ENCODE results near the gene KIF6. TPM values are rescaled to one million over a fixed set of nuclear protein-coding genes. Genes with fewer than 3 reads are reported as not detected.
"Not testable (repeated sequence)": the region's sequence is repeated elsewhere in the genome, so short reads cannot be mapped to it uniquely, and the experiment has no call there.

KIF6 gene
- polyA plus RNA-seq (ENCODE audit: insufficient read length in 12 of 12): 1 to 10 TPM in 10 of 12 donors, not detected in 2; 1.1 to 2.1 (median 1.6) TPM
- long read RNA-seq, donor 1: 0 reads
- long read RNA-seq, donor 2: 0 reads
- long read RNA-seq, donor 3: 0 reads
- long read RNA-seq, donor 4: 0 reads
- long read RNA-seq, donor 5: 0 reads
- long read RNA-seq, donor 6: 0 reads
- long read RNA-seq, donor 7: 0 reads
- long read RNA-seq, donor 8, partial matches to known transcripts: 0 of 1 reads
- long read RNA-seq, donor 8, other reads (novel, unspliced or antisense): 0 of 1 reads
- long read RNA-seq, donor 9: 0 reads
- long read RNA-seq, donor 10, partial matches to known transcripts: 0 of 1 reads
- long read RNA-seq, donor 10, other reads (novel, unspliced or antisense): 0 of 1 reads
- long read RNA-seq, donor 11: 0 reads

GRCh38 chr6:39724787-39725631 lies at the start of gene KIF6:
TSS of gene KIF6 (minus strand) at chr6:39725408. CDS start at chr6:39725310, 98 bp downstream.
- peak; percentile 92 for DNase-seq

- no peak for DNase-seq
These were observed 48.6 kb upstream of the KIF6 start for GRCh38 chr6:39773782-39774181.

- DNase-seq: no peak
These were observed 47.5 kb upstream of the KIF6 start for GRCh38 chr6:39772559-39773273.

GRCh38 chr6:39770446-39770845 lies 45.2 kb upstream of the KIF6 start:
- DNase-seq: no peak

- no peak for DNase-seq
These were observed 43.8 kb upstream of the KIF6 start for GRCh38 chr6:39769012-39769411.

GRCh38 chr6:39765508-39766065 lies 40.4 kb upstream of the KIF6 start:
- no peak for DNase-seq

- DNase-seq: no peak
These were observed 35.2 kb upstream of the KIF6 start for GRCh38 chr6:39760226-39760952.

GRCh38 chr6:39758905-39759605 lies 33.8 kb upstream of the KIF6 start:
- DNase-seq: no peak

- DNase-seq: no peak
These were observed 31.4 kb upstream of the KIF6 start for GRCh38 chr6:39756582-39756981.

GRCh38 chr6:39755231-39755630 lies 30.0 kb upstream of the KIF6 start:
- DNase-seq: no peak

- peak; percentile 15 for DNase-seq
These were observed 29.4 kb upstream of the KIF6 start for GRCh38 chr6:39754514-39755115.

- DNase-seq: no peak
These were observed 28.5 kb upstream of the KIF6 start for GRCh38 chr6:39753725-39754045.

GRCh38 chr6:39752835-39753724 lies 27.9 kb upstream of the KIF6 start:
- DNase-seq: no peak

- no peak for DNase-seq
These were observed 21.6 kb upstream of the KIF6 start for GRCh38 chr6:39746795-39747194.

GRCh38 chr6:39733704-39734103 lies 8.5 kb upstream of the KIF6 start:
- DNase-seq: no peak

GRCh38 chr6:39731565-39731964 lies 6.4 kb upstream of the KIF6 start:
- DNase-seq: no peak

- DNase-seq: no peak
These were observed 4.7 kb upstream of the KIF6 start for GRCh38 chr6:39729945-39730344.

- no peak for DNase-seq
These were observed 407 bp upstream of the KIF6 start for GRCh38 chr6:39725632-39725997.

GRCh38 chr6:39723350-39723749 lies 1.9 kb downstream of the KIF6 start:
- DNase-seq: not testable (repeated sequence)

All from muscle of arm (tissue), 14 donors.